Measurements from ENCODE around the gene KCNJ12.
A peak's percentile ranks its signal among the peaks of the same experiment; 100 is the strongest.

Gene KCNJ12

DNA sequence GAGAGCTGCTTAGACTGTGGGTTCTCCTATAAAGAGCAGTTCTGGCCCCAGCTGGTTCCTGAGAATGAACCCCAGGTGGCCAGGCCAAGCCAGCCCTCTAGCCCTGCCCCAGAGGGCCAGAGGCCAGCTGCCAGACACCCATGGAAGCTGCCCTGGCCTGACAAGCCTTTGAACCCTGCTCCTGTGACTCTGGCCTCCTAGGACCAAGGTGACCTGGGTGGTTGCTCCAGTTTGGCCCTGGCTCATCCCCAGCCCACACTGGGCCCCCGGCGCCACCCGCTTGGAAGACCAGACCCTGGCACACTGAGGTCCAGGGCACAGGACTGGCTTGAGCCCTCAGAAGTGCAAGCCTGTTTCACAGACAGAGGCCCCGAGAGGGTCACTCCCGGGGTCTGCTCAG lies 6.8 kb upstream of the KCNJ12 start:
- DNase-seq, result no peak

DNA sequence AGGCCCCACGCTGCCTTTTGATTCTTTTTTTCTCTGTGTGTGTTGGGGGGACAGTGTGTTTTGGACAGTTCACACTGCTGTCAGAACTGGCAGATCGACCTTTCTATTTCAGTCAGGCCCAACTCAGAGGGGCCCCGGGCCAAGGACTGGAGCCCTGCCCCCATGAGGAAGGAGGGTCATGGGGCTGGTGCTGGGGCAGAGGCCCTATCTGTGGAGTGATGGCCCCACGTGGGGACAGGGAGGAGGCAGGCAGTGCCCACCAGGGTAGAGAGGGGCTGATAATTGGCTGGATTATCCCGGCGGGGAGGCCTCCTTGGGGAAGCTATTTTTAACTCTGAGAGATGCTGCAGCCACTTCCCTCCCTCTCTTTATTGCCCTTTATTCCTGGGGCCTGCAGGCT lies 5.7 kb upstream of the KCNJ12 start:
- DNase-seq, result no peak

DNA sequence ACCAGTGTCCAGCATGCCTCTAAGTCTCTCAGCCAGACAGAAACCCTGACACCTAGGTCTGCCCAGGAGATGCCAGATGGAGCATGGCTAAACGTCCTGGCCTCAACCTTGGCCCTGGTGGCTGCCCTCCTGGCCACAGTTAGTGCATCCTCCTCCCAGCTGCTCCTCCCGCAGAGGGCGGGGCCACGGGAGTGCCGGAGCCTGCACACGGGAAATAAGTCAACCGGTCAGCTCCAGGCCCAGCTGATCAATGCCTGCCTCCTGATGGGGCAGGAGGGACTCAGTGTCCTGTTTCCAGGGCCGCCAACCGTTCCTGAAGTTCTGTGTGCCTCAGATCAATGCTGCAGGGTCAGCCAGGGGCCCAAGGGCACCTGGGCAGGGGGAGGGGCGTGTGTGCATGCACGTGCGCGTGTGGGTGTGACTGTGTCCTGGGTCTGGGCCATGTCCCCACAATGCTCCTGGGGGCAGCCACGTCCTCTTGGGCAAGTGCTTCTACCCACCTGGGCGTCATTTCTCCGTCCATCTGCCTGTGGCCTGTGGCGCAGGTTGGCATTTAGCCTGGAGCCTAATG lies 4.6 kb upstream of the KCNJ12 start:
- DNase-seq, result no peak

DNA sequence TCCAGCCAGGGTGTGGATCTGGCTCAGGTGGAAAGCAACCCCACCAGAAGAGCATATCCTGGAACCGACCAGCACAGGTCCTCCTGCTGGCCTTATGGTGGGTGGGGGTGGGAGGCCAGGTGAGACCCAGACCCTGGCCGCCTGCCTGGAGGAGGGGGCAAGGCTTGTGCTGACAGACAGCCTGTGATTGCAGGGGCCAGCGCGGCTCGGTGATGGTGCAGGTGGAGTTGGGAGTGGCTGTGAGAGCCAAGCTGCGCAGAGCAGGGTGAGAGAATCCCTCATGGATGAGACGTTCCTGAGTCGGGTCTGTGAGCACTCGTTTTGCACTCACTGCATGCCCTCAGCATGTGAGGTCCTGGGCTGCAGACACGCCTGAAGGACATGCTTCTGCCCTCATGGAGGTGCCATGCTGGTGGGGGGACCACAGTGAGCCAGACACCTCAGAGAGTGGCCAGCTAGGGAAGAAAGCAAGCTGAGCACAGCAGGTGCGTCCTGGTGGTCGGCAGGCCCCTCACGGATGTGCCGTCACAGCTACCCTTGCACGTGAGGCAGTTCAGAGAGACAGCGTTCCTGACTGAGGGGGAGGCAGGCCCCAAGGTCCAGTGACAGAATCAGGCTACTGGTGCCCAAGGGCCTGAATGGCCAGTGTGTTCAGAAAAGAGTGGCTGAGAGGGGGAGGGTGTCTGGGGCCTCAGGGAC lies 3.8 kb upstream of the KCNJ12 start:
- no peak for DNase-seq

DNA sequence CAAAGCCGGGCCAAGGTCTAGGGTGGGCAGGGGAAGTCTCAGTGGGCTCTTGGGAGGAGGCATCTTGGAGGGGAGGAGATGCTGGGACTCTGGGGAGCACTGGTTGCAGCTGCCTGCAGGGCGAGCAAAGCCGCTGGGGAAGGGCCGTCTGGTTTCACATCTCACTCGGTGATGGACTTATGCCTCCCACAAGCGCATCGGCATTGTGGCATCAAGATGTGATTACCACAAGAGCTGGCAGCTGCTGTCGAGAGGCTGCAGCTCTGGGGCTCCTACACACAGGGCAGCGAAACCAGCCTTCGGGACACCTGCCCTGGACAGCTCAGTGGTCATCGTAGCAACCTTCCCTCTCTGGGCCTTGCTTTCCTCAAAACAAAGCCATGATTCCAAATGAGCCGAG lies 3.1 kb upstream of the KCNJ12 start:
- no peak for DNase-seq

DNA sequence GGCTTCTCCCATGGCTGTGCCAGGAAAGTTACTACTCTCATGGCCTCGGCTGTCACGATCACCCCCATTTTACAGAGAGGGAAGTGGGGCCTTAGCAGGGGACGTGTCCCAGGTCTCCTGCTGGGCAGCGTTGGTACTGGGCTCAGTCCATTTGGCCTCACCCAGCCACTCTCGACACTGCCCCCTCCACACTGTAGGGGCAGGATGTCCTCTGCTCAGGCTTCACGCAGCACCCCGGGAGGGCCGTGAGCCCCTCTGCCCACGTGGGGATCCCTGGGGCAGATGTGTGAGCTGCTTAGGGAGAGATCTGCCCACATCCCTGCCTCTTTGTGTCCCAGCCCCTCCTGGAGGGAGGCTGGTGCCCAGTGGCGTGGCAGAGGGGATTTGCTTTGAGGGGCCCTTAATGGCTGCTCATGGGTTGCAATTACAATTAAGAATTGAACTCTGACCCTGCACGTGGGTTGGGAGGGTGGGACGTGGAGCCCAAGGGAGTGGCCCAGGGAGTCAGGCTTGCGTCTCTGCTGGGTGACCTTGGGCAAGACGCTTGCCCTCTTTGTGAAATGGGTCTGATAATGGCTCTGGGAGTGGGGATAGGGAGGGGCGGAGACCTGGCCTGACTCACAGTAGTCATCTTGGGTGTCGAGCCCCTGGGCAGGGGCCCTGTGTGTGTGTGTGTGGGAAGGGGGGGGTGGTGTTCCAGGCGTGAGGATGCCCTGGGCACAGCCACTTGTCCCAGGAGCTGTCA lies 2.3 kb upstream of the KCNJ12 start:
- DNase-seq, result no peak

DNA sequence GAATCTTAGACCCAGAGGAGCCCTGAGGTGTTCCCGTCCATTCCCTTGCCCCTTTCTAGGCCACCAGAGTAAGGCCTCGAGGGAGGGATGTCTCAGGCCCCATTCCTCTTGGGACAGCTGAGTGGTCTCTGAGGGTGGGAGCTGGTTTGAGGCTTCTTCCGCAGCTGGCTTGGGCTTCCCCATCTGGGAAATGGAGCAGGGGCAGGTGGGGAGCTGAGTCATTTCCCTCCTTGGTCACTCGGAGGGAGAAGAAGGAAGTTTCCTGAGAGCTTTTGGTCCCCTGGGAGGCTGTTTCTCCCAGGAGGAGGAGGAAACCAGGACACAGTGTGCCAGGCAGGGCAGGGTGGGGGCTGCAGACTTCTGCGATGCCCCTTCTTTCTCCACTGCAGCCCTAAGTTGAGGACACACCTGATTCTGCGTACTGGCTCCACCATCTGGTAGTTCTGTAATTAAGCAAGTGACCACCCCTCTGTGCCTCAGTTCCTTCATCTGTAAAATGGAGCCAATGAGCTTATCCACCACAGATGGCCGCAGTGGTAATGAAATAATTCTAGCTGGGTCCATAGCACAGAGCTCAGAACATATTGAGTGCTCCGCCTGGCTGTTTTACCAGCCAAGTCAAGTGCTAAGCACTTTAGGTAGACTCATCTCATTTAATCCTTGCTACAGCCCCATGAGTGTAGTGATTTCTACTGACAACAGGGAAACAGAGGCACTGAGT lies 1.6 kb upstream of the KCNJ12 start:
- DNase-seq, result no peak

DNA sequence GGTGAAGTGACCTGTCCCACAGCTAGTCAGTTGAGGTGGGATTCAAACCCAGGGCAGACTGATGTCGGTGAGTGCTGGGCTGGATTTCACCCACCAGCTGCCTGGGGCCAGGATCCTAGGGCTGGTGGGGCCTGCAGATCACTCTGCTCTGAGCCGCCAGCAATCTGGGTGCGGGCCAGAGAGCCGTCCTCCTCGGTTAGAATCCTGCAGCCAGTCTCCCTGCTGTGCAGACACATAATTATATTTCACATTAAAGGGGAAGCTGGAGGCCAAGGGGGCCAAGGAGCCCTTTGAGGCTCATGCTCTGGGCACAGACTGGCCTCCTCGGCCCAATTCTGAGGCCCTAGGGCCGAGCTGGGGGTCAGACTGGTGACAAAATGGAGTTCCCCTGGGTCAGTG lies 996 bp upstream of the KCNJ12 start:
- no peak for DNase-seq

DNA sequence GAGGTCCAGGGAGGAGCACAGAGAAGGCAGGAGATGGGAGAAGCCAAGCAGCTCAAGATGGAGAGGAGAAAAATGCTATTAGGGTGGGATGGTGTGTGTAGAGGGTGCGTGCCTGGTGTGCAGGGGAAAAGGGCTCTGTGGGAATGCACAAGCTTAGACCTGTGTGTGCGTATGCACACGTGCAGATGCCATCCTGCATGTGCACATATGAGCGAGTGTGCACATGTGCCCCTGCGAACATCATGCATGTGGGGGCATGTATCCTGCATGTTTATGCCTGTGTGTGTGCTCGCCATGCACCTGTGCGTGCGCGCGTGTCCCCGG lies 438 bp upstream of the KCNJ12 start:
- no peak for DNase-seq

DNA sequence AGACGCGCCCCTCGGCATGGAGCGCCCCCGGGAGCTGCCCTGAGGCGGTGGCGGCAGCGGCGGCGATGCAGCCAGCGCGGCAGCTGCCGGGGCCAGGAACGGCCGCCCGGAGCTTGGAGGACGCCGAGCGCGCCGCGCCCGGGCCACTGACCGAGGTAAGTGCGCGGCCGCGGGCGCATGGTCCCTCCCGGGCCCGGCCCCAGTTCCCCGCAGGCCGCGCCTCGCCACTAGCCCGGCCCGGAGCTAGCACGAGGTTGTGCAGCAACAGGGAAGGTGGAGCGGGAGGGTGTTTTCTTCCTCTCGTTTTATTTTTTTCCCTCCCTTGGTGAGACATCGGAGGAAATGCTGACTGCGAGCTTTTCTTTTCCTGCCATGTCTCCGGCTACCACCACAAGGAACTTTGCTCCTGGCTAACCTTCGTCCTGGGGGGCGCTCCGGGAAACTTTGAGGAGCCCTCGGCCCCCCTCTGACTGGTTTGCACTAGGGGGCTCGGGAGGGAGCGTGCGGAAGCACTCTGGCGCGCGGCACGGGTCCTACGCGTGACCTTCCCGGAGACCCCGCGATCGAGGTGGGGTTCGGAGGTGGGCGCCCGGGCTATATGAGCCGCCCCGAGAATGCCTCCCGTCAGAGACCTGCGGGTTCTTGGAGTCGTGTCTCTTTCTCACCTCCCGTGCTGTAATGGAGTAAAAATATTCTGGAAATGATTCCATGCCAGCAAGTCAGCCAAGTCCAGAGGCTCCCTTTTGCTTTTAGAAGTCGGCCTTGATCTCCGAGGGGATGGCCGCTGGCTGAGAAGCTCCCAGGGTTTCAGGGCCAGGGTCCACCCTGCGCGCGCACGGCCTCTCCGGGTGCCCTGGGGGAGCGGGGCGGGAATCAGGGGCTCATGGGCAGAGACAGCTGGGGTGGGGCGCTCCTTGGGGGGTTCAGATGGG lies 868 bp downstream of the KCNJ12 start:
- peak; percentile 15 for DNase-seq

DNA sequence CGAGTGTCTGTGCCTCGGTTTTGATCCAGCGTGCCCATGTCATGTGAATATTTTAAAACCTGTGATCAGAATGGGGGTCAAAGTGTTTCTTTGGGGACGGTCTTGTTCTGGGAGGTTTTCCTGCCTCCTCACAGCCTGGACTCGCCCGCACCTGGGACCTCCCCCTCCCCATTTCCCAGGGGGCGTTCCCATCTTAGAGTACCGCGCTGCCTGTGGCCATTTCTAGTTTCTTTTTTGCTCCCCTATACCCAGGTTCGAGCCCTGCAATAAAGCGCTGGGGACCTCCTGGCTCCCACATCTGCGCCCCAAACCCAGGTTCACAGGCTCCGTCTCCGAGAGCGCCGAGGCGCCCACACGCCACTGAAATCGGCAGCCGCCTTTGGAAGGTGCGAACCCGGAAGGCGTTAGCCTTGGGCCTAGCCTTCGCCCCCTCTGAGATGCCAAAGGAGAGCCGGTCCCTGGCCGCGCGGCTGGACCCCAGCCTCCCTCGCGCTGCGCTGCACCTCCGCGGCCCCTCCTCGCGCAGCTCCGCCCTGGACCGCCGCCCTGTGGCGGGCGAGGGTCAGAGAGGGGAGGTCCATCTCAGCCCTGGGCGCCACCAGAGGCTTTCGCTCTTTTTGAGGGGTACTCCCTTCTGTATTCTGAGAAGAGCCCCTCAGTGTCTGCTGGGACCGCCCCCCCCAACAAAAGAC lies 1.7 kb downstream of the KCNJ12 start:
- no peak for DNase-seq

DNA sequence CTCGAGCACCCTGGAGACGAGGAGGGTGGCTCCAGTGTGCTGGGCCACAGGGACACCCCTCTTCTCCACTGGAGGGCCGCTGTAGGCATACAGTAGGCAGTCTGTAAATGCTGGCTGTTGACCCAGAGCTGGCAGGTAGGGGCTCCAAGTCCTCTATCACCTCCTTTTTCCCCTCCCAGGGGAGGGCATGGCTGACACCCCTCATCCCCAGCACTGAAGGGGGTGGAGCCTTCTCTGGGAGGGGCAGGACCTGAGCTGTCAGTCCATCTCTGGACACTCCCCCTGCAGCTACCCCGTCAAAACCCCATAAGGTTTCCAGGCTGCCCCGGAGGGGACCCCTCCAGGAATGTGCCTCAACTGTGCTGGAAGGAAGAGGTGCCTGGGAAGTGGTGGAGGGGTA lies 2.4 kb downstream of the KCNJ12 start:
- no peak for DNase-seq

DNA sequence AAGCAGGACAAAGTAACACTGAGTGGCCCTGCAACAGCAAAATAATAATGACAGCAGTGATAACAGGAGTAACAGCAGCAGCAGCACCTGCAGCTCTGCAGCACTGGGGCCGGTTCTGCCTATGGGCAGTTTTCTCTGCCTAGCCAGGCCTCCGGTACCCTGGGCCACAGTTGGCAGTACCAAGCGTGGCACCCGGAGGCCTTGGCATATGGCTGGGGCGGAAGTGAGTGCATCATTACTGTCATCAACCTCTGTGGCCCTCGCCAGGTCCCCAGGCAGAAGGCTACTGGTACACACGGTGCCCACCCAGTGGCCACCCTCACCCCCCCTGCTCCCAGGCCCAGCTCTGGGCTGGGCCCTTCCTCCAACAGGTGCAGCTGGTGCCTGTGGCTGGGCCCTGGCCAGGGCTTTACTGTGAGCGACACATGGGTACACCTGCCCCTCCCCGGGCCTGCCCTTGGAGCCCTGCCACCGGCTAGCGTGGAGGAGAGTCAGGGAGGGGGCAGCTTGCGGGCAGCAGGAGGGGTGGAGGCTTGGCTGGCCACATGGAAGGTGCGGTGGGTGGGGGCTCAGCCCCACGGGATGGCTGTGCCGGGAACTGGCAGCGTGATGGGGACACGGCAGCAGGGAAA lies 3.0 kb downstream of the KCNJ12 start:
- DNase-seq, result no peak

DNA sequence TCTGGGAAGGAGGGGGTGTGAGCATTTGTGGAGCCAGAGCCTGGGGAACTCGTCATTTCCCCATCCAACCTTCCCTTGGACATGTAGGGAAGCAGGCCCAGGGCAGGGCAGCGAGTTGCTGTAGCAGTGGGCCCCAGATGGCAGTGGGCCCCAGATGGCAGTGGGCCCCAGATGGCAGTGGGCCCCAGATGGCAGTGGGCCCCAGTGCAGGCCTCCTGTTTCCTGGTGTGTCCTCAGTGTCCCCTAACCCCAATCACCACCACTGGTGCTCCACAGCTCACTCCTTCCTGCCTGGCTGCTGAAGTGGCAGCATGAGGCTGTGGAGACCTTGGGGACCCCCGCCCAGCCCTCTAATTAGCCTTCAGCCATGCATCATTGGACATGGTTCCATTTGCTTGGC lies 4.5 kb downstream of the KCNJ12 start:
- DNase-seq, result no peak

DNA sequence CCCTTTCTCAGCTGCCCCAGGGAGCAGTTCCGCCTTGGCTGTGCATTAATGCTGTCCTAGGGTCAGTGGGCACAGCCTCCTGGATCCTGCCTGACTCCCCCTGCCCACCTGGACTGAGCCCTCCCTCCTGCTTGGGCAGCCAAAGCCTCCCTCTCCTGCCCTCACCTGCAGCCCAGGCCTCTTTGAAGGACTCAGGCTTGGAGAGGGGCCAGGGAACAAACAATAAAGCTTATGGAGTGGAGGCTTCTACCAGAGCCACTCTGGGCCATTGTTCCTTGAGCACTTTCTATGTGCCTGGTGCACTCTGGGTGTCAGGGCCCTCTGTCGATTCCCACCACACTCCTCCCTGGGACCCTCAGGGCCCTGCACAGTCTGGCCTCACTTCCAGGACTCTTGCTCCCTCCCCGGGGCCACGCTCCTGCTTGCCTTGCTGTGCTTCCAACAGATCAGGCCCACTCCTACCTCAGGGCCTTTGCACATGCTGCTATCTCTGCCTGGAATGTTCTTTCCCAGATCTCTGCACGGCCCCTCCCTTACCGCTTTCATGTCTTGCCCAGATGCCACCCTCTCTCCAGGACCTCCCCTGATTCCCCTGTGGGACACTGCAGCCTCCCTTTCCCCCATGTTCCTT lies 5.0 kb downstream of the KCNJ12 start:
- no peak for DNase-seq

DNA sequence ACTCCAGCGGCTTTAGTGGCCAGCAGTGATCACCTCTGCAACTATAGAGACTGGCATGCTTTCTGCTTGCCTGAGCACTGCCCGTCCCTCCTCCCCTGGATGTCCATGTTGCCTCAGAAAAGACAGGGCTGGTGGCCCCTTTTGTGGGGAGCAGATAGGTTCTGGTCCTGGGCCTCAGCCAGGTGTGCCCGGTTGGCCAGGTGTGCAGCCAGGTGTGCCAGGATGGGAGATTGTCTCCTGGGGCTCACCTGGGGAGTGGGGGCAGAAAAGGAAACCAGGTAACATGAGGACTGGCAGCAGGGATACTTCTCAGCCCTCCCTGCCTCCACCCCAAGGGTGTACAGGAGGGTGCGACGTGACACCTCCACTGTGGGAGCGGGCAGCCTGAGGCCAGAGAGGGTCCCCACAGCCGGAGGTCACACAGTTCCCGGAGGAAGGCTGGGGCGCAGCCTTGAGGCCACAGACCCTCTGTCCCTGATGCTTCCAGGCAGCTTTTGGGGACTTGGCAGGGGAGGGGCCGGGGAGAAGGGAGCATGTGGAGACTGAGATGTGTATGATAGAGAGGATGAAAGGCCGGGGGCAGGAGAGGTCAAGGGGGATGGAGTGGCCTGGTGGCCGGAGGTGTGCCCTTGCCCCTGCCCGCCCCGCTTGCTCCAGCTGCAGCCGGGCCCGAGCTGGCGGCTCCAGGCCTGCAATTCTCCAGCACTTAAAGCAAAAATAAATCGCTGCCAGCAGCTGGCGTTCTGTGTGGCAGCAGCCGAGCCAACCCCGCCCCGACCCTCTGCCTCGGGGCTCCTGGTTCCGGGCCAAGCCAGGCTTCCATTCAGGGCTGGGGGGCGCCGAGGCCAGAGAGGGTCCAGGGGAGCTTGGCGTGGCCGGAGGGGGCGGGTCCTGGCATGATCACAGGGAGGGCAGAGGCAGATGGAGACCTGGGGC lies 6.7 kb downstream of the KCNJ12 start:
- DNase-seq, result no peak

DNA sequence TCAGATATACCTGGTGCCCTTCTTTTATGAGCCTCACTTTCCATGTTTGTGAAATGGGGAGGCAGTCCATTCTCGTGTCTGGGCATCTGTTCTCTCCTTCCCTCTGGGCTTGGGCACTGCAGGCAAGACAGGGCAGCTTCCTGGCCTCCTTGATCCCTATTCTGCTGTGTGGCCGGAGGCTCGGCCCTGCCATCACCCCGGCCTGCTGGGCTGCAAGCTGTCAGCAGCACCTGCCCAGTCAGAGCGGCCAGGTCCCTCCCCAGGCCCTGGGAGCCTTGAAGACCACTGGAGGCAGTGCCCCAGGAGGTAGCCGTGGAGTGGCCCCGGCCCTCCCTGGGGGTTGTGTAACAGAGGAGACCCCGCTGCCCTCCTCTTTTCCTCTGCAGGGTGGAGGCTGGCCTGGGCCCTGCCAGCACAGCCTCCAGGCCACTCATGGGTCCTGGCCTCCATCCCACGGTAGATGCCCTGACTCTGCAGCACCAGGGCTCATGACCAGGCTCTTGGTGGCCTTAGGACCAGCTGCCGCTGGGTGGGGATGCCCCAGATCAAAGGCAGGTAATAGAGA lies 9.2 kb downstream of the KCNJ12 start:
- DNase-seq, result no peak

DNA sequence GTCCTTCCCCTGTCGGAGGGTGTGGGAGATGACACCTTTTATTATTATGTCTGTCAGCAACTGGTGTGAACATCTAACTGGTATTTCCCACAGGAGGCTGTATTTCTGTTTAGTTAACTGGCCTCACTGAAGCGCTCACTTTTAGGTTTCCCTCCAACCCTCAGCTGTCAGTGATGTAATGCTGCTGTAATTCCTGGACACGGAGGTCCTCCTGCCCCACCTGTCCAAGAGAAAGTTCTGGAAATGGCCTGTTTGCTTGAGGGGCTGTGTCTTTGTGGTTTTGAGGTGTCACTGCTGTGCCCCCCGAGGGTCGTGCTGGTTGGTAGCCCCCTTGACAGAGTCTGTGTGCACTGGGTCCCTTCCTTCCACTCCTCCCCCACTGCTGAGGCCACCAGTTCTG lies 11.5 kb downstream of the KCNJ12 start:
- no peak for DNase-seq

DNA sequence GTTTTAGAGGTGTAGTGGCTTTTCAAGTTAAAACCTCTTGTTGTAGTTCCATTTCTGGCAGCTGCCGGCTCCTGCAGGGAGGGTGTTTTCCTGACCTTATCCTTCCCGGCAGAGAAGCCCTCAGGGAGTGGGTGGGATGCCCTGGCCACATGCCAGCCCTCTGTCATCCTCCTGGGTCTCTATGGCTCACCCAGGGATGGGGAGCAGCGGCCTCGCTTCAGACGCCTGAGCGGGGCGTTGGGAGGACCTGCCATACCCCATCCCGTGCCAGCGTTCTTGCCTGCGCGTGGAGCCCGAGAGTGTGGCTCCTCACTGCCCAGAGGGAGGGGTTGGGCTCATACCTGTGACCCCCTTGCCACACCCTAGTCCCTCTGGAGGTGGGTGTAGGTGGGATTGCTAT lies 11.9 kb downstream of the KCNJ12 start:
- no peak for DNase-seq

DNA sequence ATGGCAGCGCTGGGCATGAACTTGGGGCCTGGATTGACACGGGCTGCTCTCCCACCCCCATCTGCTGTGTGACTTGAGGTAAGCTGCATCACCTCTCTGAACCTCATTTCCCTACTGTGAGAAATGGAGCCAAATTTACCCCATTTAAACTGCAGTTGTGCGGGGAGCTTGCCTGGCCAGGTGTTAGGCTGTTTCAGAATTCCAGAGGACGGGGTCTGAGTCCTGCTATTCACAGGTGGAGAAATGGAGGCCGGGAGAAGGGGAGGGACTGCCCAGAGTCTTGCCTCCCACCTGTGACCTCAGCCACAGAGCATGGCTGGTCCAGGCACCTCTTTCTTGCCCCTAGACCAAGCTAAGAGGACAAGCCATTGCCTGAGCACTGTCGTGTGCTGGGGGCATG lies 12.8 kb downstream of the KCNJ12 start:
- DNase-seq, result no peak
